ENCODE results near the gene ABCB11. TPM values are rescaled to one million over a fixed set of nuclear protein-coding genes. Genes with fewer than 3 reads are reported as not detected.

The ABCB11 gene
- total RNA-seq, 3 donors from 2014 or later: under 0.01 to 18.4 (median 0.66) TPM

DNA sequence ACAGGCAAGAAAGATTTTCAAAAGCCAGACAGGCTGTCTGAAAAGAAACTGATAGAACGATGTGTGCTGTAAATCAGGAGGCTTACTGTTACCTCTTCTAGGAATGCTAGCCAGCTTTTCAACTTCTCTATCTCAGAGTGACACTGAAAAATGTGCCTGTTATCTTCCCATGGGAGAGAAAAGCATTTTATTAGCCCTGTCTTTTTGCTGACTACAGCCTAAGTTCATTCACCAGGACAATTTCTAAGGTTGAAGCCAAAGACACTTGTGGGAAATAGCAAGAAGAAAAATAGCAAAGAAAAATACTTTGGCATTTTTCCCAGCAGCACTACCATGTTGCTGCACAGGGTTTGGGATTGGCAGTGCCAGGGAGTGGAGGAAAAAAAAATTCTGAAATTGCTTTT is 34.0 kb downstream of the ABCB11 start:
- no peaks in the 10 kb centered on the region for H3K27me3 ChIP-seq
- H3K4me1 ChIP-seq: no peaks in the 10 kb centered on the region
- TF ChIP-seq, protein P1, sequence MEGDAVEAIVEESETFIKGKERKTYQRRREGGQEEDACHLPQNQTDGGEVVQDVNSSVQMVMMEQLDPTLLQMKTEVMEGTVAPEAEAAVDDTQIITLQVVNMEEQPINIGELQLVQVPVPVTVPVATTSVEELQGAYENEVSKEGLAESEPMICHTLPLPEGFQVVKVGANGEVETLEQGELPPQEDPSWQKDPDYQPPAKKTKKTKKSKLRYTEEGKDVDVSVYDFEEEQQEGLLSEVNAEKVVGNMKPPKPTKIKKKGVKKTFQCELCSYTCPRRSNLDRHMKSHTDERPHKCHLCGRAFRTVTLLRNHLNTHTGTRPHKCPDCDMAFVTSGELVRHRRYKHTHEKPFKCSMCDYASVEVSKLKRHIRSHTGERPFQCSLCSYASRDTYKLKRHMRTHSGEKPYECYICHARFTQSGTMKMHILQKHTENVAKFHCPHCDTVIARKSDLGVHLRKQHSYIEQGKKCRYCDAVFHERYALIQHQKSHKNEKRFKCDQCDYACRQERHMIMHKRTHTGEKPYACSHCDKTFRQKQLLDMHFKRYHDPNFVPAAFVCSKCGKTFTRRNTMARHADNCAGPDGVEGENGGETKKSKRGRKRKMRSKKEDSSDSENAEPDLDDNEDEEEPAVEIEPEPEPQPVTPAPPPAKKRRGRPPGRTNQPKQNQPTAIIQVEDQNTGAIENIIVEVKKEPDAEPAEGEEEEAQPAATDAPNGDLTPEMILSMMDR (IDR thresholded peaks at IDR 0.05): no peak
- TF ChIP-seq POLR2AphosphoS5 (IDR thresholded peaks at IDR 0.05): no peak
- TF ChIP-seq POLR2A (IDR thresholded peaks at IDR 0.05): no peak
- H3K9me3 ChIP-seq: no peaks in the 10 kb centered on the region
- H3K36me3 ChIP-seq: no peaks in the 10 kb centered on the region
- no peak for DNase-seq (ENCODE audit: low spot score in 2 of 2)
- intact Hi-C loops (cut with DNase I; ENCODE audit: low total_unique reads): no loop called here
- no peak overlapping the region for H3K4me3 ChIP-seq
- H3K27ac ChIP-seq: no peak overlapping the region

DNA sequence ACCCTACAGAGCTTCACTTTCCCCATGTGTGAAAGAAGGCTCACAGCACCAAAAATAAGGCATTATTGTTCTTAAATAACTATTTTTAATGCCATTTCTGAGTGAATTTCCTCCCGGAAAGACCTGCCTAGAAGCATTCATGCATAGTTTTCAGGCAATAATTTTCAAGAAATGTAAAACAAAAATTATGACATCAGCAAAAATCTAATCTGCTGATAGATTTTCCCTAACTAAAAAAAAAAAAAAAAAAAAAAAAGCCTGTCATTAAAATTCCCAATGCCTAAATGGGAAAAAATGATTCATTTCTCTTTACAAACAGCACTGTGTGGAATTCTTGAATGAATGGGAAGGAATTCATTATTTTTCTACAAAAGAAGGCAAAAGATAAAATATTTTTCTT is 35.4 kb downstream of the ABCB11 start:
- no peak for TF ChIP-seq POLR2AphosphoS5 (IDR thresholded peaks at IDR 0.05)
- no peak for TF ChIP-seq POLR2A (IDR thresholded peaks at IDR 0.05)
- TF ChIP-seq, protein P1 (IDR thresholded peaks at IDR 0.05): no peak
- DNase-seq (ENCODE audit: low spot score in 2 of 2): no peak
- H3K27me3 ChIP-seq: no peaks in the 10 kb centered on the region
- no peak overlapping the region for H3K4me3 ChIP-seq
- intact Hi-C loops (cut with DNase I; ENCODE audit: low total_unique reads): no loop called here
- no peaks in the 10 kb centered on the region for H3K9me3 ChIP-seq
- H3K36me3 ChIP-seq: no peaks in the 10 kb centered on the region
- no peaks in the 10 kb centered on the region for H3K4me1 ChIP-seq
- H3K27ac ChIP-seq: no peak overlapping the region

DNA sequence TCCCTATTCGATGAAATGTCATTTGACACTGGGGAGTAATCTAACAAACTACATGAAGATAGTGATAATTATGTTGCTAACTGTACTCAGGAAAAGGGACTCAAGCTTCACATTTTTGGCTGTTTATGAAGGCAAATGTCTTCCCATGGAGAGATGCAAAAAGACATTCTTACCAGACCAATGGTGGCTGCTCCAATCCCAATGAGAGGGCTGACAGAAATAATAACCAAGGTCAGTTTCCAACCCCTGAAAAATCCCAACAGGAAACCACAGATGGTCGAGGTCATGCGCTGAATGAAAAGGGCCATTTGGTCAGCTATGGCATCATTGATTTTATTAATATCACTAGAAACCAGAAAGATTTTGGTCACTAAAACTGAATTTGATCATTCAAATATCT is 37.6 kb downstream of the ABCB11 start:
- H3K4me3 ChIP-seq: no peak overlapping the region
- H3K27ac ChIP-seq: no peak overlapping the region
- no peaks in the 10 kb centered on the region for H3K4me1 ChIP-seq
- TF ChIP-seq, protein P1 (IDR thresholded peaks at IDR 0.05): no peak
- TF ChIP-seq POLR2AphosphoS5 (IDR thresholded peaks at IDR 0.05): no peak
- no peak for TF ChIP-seq POLR2A (IDR thresholded peaks at IDR 0.05)
- intact Hi-C loops (cut with DNase I; ENCODE audit: low total_unique reads): no loop called here
- no peaks in the 10 kb centered on the region for H3K27me3 ChIP-seq
- DNase-seq (ENCODE audit: low spot score in 2 of 2): no peak
- H3K36me3 ChIP-seq: no peaks in the 10 kb centered on the region
- no peaks in the 10 kb centered on the region for H3K9me3 ChIP-seq

DNA sequence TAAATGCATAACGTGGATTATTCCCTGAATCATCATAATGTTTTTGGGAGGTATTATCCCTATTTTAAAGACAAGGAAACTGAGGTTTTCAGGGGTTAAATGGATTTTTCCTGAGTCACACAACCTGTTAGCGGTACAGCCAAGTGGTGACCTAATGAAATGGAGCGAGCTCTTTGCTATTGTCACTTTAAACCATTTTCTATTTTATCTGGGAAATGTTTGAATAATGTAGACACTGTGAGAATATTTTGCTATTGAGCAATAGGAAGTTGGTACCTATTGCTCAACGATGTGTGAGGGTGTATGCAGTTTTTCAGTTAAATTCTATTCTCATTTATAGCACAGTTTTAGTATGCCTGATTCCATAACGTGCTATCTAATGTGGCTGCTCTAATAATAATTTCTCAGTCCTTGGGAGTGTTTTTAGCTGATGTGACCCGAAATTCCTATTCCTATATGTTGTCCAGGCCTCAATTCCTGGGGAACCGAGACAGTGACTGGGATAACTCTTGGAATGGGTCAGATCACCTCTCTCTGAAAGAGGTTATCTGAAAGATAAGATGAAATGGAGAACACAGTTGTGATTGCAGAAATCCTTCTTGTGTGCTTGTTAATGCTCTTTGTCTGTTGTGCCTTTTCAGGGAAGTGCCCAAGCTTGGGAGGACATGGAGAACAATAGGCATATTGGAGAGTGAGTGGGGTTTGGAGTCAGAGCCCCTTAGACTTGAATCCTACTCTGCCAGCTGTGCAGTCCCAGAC is 38.4 kb downstream of the ABCB11 start:
- Histone ChIP-seq H3K27me3 (no peaks in the 10 kb centered on the region), H3K27ac (no peak overlapping the region), H3K36me3 (no peaks in the 10 kb centered on the region), H3K4me3 (no peak overlapping the region), H3K9me3 (no peaks in the 10 kb centered on the region), H3K4me1 (no peaks in the 10 kb centered on the region)
- DNase-seq (ENCODE audit: low spot score in 2 of 2): no peak
- intact Hi-C loops (cut with DNase I; ENCODE audit: low total_unique reads): no loop called here
- no peak for TF ChIP-seq POLR2A (IDR thresholded peaks at IDR 0.05)
- no peak for TF ChIP-seq POLR2AphosphoS5 (IDR thresholded peaks at IDR 0.05)
- TF ChIP-seq, protein P1 (IDR thresholded peaks at IDR 0.05): no peak

DNA sequence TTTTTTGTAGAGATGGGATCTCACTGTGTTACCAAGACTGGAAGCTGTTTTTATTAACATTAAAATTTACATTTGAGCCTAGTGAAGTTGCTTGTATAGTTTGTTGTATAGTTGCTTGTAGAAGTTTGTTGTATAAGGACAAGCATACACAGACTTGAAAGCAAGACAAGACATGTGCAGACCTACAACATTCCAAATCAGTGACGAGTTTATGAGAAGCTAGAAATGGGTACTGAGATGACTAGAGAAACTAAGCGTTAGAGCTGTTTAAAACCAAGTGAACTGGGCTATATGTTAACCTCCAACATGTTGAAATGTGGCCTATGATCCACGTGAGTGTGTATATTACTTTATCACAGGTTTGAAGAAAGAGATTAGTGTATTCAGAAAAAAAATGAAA is 39.1 kb downstream of the ABCB11 start:
- TF ChIP-seq, protein P1 (IDR thresholded peaks at IDR 0.05): no peak
- TF ChIP-seq POLR2AphosphoS5 (IDR thresholded peaks at IDR 0.05): no peak
- TF ChIP-seq POLR2A (IDR thresholded peaks at IDR 0.05): no peak
- no peak for DNase-seq (ENCODE audit: low spot score in 2 of 2)
- Histone ChIP-seq H3K27ac (no peak overlapping the region), H3K4me3 (no peak overlapping the region), H3K9me3 (no peaks in the 10 kb centered on the region), H3K36me3 (no peaks in the 10 kb centered on the region), H3K27me3 (no peaks in the 10 kb centered on the region), H3K4me1 (no peaks in the 10 kb centered on the region)
- intact Hi-C loops (cut with DNase I; ENCODE audit: low total_unique reads): no loop called here

Data from breast epithelium (tissue), 4 donors.